Right lobe of liver (tissue), 6 donors: Measurements from ENCODE around the gene RPTOR. TPM values are rescaled to one million over a fixed set of nuclear protein-coding genes. Genes with fewer than 3 reads are reported as not detected.

Experiments
- ATAC-seq, 4 donors: fragments of 200-7000 bp; cut with Tn5 transposase; one replicate each; pipeline ENCODE4 v1.9.1; 2020; ENCODE audit warnings: mild to moderate bottlenecking in 4 of 4, moderate library complexity in 4 of 4
- DNase-seq, 3 donors: peaks; one replicate each; pipeline ENCODE4 v3.0.0-alpha.2; 2020
- H3K27ac ChIP-seq, 3 donors: fragments of 200-600 bp; one replicate each; pipeline ENCODE4 v1.8.0; 2022
- H3K27me3 ChIP-seq, 2 donors: fragments of 200-600 bp; one replicate each; pipeline ENCODE4 v1.8.0; 2022
- H3K36me3 ChIP-seq, 4 donors: fragments of 200-600 bp; sonication (generic) in 1 of 4; one replicate each; pipeline versions ENCODE4 v1.5.1 to v1.8.0; 2017 to 2022; ENCODE audit warnings: control low read depth in 1 of 4
- H3K4me1 ChIP-seq, 4 donors: fragments of 200-600 bp; sonication (generic) in 1 of 4; one replicate each; pipeline versions ENCODE4 v1.5.1 to v1.8.0; 2017 to 2022; ENCODE audit warnings: control low read depth in 1 of 4
- H3K4me3 ChIP-seq, 3 donors: fragments of 200-600 bp; one replicate each; pipeline ENCODE4 v1.8.0; 2022
- H3K9me3 ChIP-seq, 4 donors: fragments of 200-600 bp; sonication (generic) in 1 of 4; one replicate each; pipeline versions ENCODE4 v1.5.1 to v1.8.0; 2017 to 2022; ENCODE audit warnings: control low read depth in 1 of 4
- CTCF ChIP-seq, 4 donors: fragments of 200-600 bp in 3 of 4; fragments of 450-650 bp in 1 of 4; IDR thresholded peaks; one replicate each; pipeline versions ENCODE4 v1.5.1 to v1.8.0; 2016 to 2022; ENCODE audit warnings: antibody characterized with exemption in 4 of 4, mild to moderate bottlenecking in 2 of 4
- POLR2A ChIP-seq: fragments of 450-650 bp; IDR thresholded peaks from one replicate; pipeline ENCODE4 v1.6.1; 2017; ENCODE audit warnings: antibody characterized with exemption, mild to moderate bottlenecking
- WGBS: methylation state at CpG from one replicate; pipeline ENCODE4 v1.1.6; 2018; ENCODE audit warnings: low coverage, low lambda C conversion rate; ENCODE audit not compliant: insufficient coverage; ENCODE audit errors: missing lambda C conversion rate; 5-methylcytosine and 5-hydroxymethylcytosine counted together
- intact Hi-C, 2 donors: fragments of 100-400 bp; cut with DNase I; formaldehyde crosslinking; loops; one replicate each; pipeline versions ENCODE4 v1.11.2 to v1.14.1; 2022
- total RNA-seq, 6 experiments: library from RNA; depleted of rRNA in 2 of 6; stranded (reverse); fragments of >200 nt in 2 of 6; fragmentation: NEBNext Ultra II Directional in 3 of 6; extraction: Animal tissue kit (Norgen Biotek cat#: 25700) in 3 of 6; gene quantifications; one replicate each; pipeline versions ENCODE4 v1.1.0 to v1.2.4, GENCODE V29; 2016 to 2023
- donor health status: DM: no; HTN: yes; CAD: no.
- donor health status: DM: no; HTN: no; CAD: no.
- donor health status: DM: no; HTN: no; CAD: no.
- donor health status: DM: no; HTN: yes; CAD: no.
- donor health status: DM: no; HTN: yes; CAD: no.

Gene RPTOR
- total RNA-seq, 6 experiments from 2014 or later: 13.1 to 24.0 (median 15.5) TPM

- TF ChIP-seq CTCF (IDR thresholded peaks at IDR 0.05) (no peak), POLR2A (no peak)
- DNase-seq (no peak), ATAC-seq (no peak)
- Histone ChIP-seq H3K4me1 (no peaks in the 10 kb centered on the region), H3K36me3 (no peaks in the 10 kb centered on the region), H3K27ac (no peak overlapping the region), H3K27me3 (no peaks in the 10 kb centered on the region), H3K4me3 (no peak overlapping the region), H3K9me3 (no peaks in the 10 kb centered on the region)
- intact Hi-C loops: no loop called here
- 96% methylated on average over 4 of the region's 4 CpGs for WGBS
Observed at GRCh38 chr17:80936218-80936617, 391.6 kb downstream of the RPTOR start.

GRCh38 chr17:80936723-80937122, 392.1 kb downstream of the RPTOR start:
- Histone ChIP-seq H3K27ac (no peak overlapping the region), H3K4me1 (no peaks in the 10 kb centered on the region), H3K4me3 (no peak overlapping the region), H3K36me3 (no peaks in the 10 kb centered on the region), H3K9me3 (no peaks in the 10 kb centered on the region), H3K27me3 (no peaks in the 10 kb centered on the region)
- TF ChIP-seq CTCF (IDR thresholded peaks at IDR 0.05) (no peak), POLR2A (no peak)
- ATAC-seq (no peak), DNase-seq (no peak)
- 81% methylated on average over 12 of the region's 12 CpGs for WGBS
- intact Hi-C loops: no loop called here

GRCh38 chr17:80937462-80938381, 393.1 kb downstream of the RPTOR start:
- H3K4me3 ChIP-seq: no peak overlapping the region
- H3K27me3 ChIP-seq: no peaks in the 10 kb centered on the region
- H3K27ac ChIP-seq: no peak overlapping the region
- H3K36me3 ChIP-seq: no peaks in the 10 kb centered on the region
- TF ChIP-seq CTCF (IDR thresholded peaks at IDR 0.05): no peak
- TF ChIP-seq POLR2A: no peak
- 80% methylated on average over 14 of the region's 28 CpGs for WGBS
- H3K4me1 ChIP-seq: no peaks in the 10 kb centered on the region
- no peak for ATAC-seq
- intact Hi-C loops: no loop called here
- no peaks in the 10 kb centered on the region for H3K9me3 ChIP-seq
- peak in 1 of 3 donors; percentile 39 for DNase-seq

GRCh38 chr17:80938556-80938955, 393.9 kb downstream of the RPTOR start:
- DNase-seq (peak in 1 of 3 donors; percentile 43), ATAC-seq (peak in 1 of 4 donors; percentile 48)
- TF ChIP-seq CTCF (IDR thresholded peaks at IDR 0.05) (no peak), POLR2A (no peak)
- Histone ChIP-seq H3K9me3 (no peaks in the 10 kb centered on the region), H3K27me3 (no peaks in the 10 kb centered on the region), H3K4me3 (no peak overlapping the region), H3K36me3 (no peaks in the 10 kb centered on the region), H3K27ac (no peak overlapping the region), H3K4me1 (no peaks in the 10 kb centered on the region)
- intact Hi-C loops: no loop called here
- WGBS: 56% methylated on average over 12 of the region's 12 CpGs
